Gastrocnemius medialis (tissue), 4 donors: ENCODE data around the gene ATXN10.

Experiments used
- CTCF ChIP-seq, 5 experiments: fragments of 450-650 bp in 3 of 5; fragments of 200-600 bp in 2 of 5; sonication (generic) in 2 of 5; IDR thresholded peaks in 4 of 5; conservative IDR thresholded peaks in 1 of 5; 1 replicate in 4 of 5; 2 replicates in 1 of 5; pipeline ENCODE4 v1.5.1; 2016 to 2019; ENCODE audit warnings: antibody characterized with exemption in 5 of 5, mild to moderate bottlenecking in 3 of 5, moderate library complexity in 3 of 5
- POLR2A ChIP-seq, 2 donors: fragments of 450-650 bp; IDR thresholded peaks; one replicate each; pipeline ENCODE4 v1.6.1; 2017; ENCODE audit warnings: antibody characterized with exemption in 2 of 2, mild to moderate bottlenecking in 2 of 2, moderate library complexity in 2 of 2

- TF ChIP-seq CTCF (IDR thresholded peaks at IDR 0.05 in 4 of 5, conservative IDR thresholded peaks at IDR 0.05 in 1 of 5) (no peak), POLR2A (IDR thresholded peaks at IDR 0.05) (no peak)
Measured at GRCh38 chr22:45722006-45722405, 50.4 kb downstream of the ATXN10 start.
